ENCODE measurements around the gene LDLRAD4.

Gene LDLRAD4

GRCh38 chr18:13313006-13313686, 94.6 kb downstream of the LDLRAD4 start:
- Histone ChIP-seq H3K27ac (replicated peaks) (no peak overlapping the region), H3K27me3 (ENCODE audit: insufficient read depth, poor library complexity, severe bottlenecking) (no peaks in the 10 kb centered on the region), H3K4me3 (replicated peaks; ENCODE audit: insufficient read depth, low read length) (no peak overlapping the region)
- TF ChIP-seq SPI1 (IDR thresholded peaks at IDR 0.05; ENCODE audit: borderline replicate concordance, low read depth) (no peak), REST (IDR thresholded peaks at IDR 0.05; ENCODE audit: insufficient replicate concordance, low read depth) (no peak)
- TF ChIP-seq, protein P1, sequence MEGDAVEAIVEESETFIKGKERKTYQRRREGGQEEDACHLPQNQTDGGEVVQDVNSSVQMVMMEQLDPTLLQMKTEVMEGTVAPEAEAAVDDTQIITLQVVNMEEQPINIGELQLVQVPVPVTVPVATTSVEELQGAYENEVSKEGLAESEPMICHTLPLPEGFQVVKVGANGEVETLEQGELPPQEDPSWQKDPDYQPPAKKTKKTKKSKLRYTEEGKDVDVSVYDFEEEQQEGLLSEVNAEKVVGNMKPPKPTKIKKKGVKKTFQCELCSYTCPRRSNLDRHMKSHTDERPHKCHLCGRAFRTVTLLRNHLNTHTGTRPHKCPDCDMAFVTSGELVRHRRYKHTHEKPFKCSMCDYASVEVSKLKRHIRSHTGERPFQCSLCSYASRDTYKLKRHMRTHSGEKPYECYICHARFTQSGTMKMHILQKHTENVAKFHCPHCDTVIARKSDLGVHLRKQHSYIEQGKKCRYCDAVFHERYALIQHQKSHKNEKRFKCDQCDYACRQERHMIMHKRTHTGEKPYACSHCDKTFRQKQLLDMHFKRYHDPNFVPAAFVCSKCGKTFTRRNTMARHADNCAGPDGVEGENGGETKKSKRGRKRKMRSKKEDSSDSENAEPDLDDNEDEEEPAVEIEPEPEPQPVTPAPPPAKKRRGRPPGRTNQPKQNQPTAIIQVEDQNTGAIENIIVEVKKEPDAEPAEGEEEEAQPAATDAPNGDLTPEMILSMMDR (IDR thresholded peaks at IDR 0.05; ENCODE audit: insufficient read depth, low read length) = no peak
- no peak for DNase-seq (ENCODE audit: low read depth in 1 of 2, low spot score in 1 of 2)

DNA sequence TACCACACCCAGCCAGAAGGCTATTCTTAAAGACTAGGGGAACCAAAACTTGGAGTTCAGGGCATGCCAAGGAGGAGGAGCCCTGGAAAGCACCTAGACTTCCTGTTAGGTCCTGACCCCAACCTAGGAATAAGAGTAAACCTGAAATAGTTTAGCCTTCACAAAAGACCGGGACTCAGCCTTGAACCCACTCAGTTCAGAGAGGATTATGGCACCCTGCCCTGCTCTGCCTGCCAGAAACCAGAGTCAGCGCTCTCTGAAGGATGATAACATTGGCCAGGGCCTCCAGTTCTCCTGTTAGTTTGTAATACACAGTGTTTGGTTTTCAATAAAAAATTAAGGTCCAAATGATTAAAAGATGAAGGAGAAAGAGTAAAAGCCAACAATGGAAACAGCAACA, 96.4 kb downstream of the LDLRAD4 start:
- no peak overlapping the region for H3K4me3 ChIP-seq (replicated peaks; ENCODE audit: insufficient read depth, low read length)
- DNase-seq (ENCODE audit: low read depth in 1 of 2, low spot score in 1 of 2) = no peak
- H3K27me3 ChIP-seq (ENCODE audit: insufficient read depth, poor library complexity, severe bottlenecking) = no peaks in the 10 kb centered on the region
- TF ChIP-seq REST (IDR thresholded peaks at IDR 0.05; ENCODE audit: insufficient replicate concordance, low read depth) (no peak), POLR2AphosphoS5 (IDR thresholded peaks at IDR 0.05; ENCODE audit: low read depth) (no peak), GABPA (IDR thresholded peaks at IDR 0.05; ENCODE audit: low read depth) (no peak), SPI1 (IDR thresholded peaks at IDR 0.05; ENCODE audit: borderline replicate concordance, low read depth) (no peak)
- TF ChIP-seq, protein P1 (IDR thresholded peaks at IDR 0.05; ENCODE audit: insufficient read depth, low read length) = no peak
- no peak overlapping the region for H3K27ac ChIP-seq (replicated peaks)

GRCh38 chr18:13316063-13316462, 97.5 kb downstream of the LDLRAD4 start:
- TF ChIP-seq SPI1 (IDR thresholded peaks at IDR 0.05; ENCODE audit: borderline replicate concordance, low read depth) (no peak), REST (IDR thresholded peaks at IDR 0.05; ENCODE audit: insufficient replicate concordance, low read depth) (no peak), GABPA (IDR thresholded peaks at IDR 0.05; ENCODE audit: low read depth) (no peak), POLR2AphosphoS5 (IDR thresholded peaks at IDR 0.05; ENCODE audit: low read depth) (no peak)
- TF ChIP-seq, protein P1 (IDR thresholded peaks at IDR 0.05; ENCODE audit: insufficient read depth, low read length) = no peak
- Histone ChIP-seq H3K27me3 (ENCODE audit: insufficient read depth, poor library complexity, severe bottlenecking) (no peaks in the 10 kb centered on the region), H3K4me3 (replicated peaks; ENCODE audit: insufficient read depth, low read length) (no peak overlapping the region), H3K27ac (replicated peaks) (no peak overlapping the region)
- no peak for DNase-seq (ENCODE audit: low read depth in 1 of 2, low spot score in 1 of 2)

All from HL-60 (cell line).